HepG2 (cell line): ENCODE results near the gene DAG1. TPM values are rescaled to one million over a fixed set of nuclear protein-coding genes. Genes with fewer than 3 reads are reported as not detected.

Source experiments
- ATAC-seq: fragments of 200-7000 bp; cut with Tn5 transposase; 3 replicates; pipeline ENCODE4 v1.9.1; 2020; ENCODE audit warnings: mild to moderate bottlenecking, moderate library complexity
- BruUV-seq: library from RNA; stranded (reverse); fragments of 400-500 nt; replicated peaks from 2 replicates; lab custom pipeline; 2021; lab: Mats Ljungman, UMichigan
- CTCF ChIA-PET: fragments of 300-600 bp; formaldehyde crosslinking; extraction: SDS; loops from one replicate; lab custom pipeline; 2021; ENCODE audit warnings: low total read pairs, inconsistent platforms, low intra/inter-chr PET ratio; lab: Yijun Ruan, JAX
- POLR2A ChIA-PET: fragments of 350-600 bp; sonication (Branson Sonifier 250); formaldehyde crosslinking; loops from one replicate; lab custom pipeline; 2020; ENCODE audit warnings: antibody characterized with exemption, inconsistent platforms; lab: Yijun Ruan, JAX
- DNase-seq: peaks from one replicate; pipeline ENCODE4 v3.0.0-alpha.2; 2015; ENCODE audit warnings: low spot score
- FAIRE-seq: peaks from 3 replicates; lab custom pipeline; 2011; peaks lifted over from hg19 to GRCh38; lab: Jason Lieb, UNC
- H2AFZ ChIP-seq: one replicate; pipeline ENCODE4 v1.6.1; 2011; ENCODE audit warnings: low read length, inconsistent platforms
- H3K27ac ChIP-seq: fragments of 300-600 bp; 3 replicates; pipeline ENCODE4 v1.8.0; 2011; ENCODE audit warnings: mixed run types, mild to moderate bottlenecking, mixed read lengths, low read length, inconsistent platforms; ENCODE audit not compliant: insufficient read depth; ENCODE audit errors: extremely low read length
- H3K27me3 ChIP-seq, 2 experiments: fragments of 200-600 bp in 1 of 2; 2 replicates in 1 of 2; 3 replicates in 1 of 2; pipeline versions ENCODE4 v1.6.0 to v1.8.0; 2011; ENCODE audit warnings: low read length in 2 of 2, mild to moderate bottlenecking in 2 of 2, moderate library complexity in 2 of 2, inconsistent platforms in 1 of 2; ENCODE audit not compliant: insufficient read depth in 2 of 2, control insufficient read depth in 1 of 2
- H3K36me3 ChIP-seq, 2 experiments: fragments of 200-600 bp in 1 of 2; replicated peaks in 1 of 2; 2 replicates in 1 of 2; 3 replicates in 1 of 2; pipeline versions ENCODE4 v1.5.1 to v1.8.0; 2011; ENCODE audit warnings: low read length in 2 of 2, inconsistent platforms in 1 of 2; ENCODE audit not compliant: insufficient read depth in 2 of 2, control insufficient read depth in 1 of 2
- H3K4me1 ChIP-seq: 2 replicates; pipeline ENCODE4 v1.5.1; 2012; ENCODE audit warnings: low read length, inconsistent platforms; ENCODE audit not compliant: insufficient read depth
- H3K4me2 ChIP-seq: 2 replicates; pipeline ENCODE4 v1.6.0; 2011; ENCODE audit warnings: low read depth, low read length, inconsistent platforms
- H3K4me3 ChIP-seq, 3 experiments: fragments of 200-600 bp in 1 of 3; sonication (generic), shearing (Covaris generic) in 1 of 3; replicated peaks in 1 of 3; 2 replicates each; pipeline ENCODE4 v1.5.1; 2011 to 2016; ENCODE audit warnings: low read length in 3 of 3, inconsistent platforms in 2 of 3, low read depth in 2 of 3, mild to moderate bottlenecking in 2 of 3, control low read depth in 1 of 3, mixed read lengths in 1 of 3; ENCODE audit not compliant: insufficient read depth in 1 of 3
- H3K79me2 ChIP-seq: one replicate; pipeline ENCODE4 v1.6.1; 2011; ENCODE audit warnings: low read length, inconsistent platforms; ENCODE audit not compliant: insufficient read depth
- H3K9ac ChIP-seq: 2 replicates; pipeline ENCODE4 v1.6.0; 2011; ENCODE audit warnings: mild to moderate bottlenecking, low read depth, low read length, inconsistent platforms; ENCODE audit not compliant: insufficient read depth
- H3K9me3 ChIP-seq: 2 replicates; pipeline ENCODE4 v1.5.1; 2012; ENCODE audit warnings: mild to moderate bottlenecking, low read length
- H4K20me1 ChIP-seq: 2 replicates; pipeline ENCODE4 v1.6.0; 2011; ENCODE audit warnings: inconsistent platforms, mild to moderate bottlenecking, low read length, moderate library complexity; ENCODE audit not compliant: insufficient read depth
- GATAD2A ChIP-seq: IDR thresholded peaks from 2 replicates; pipeline ENCODE4 v1.6.1; 2016
- ISL2 ChIP-seq: sonication (generic); formaldehyde crosslinking; IDR thresholded peaks from 2 replicates; pipeline ENCODE4 v1.5.0; 2020; ENCODE audit warnings: missing genetic modification reagents
- RBM22 ChIP-seq: fragments of 200-400 bp; formaldehyde crosslinking; optimal IDR thresholded peaks from 2 replicates; pipeline ENCODE3; 2017; ENCODE audit warnings: mild to moderate bottlenecking, low read length, moderate library complexity
- SAFB2 ChIP-seq: sonication (generic); formaldehyde crosslinking; IDR thresholded peaks from 2 replicates; pipeline ENCODE4 v1.5.1; 2020; ENCODE audit warnings: missing genetic modification reagents, low read depth, mild to moderate bottlenecking, borderline replicate concordance
- SIN3B ChIP-seq: fragments of 150-350 bp; IDR thresholded peaks from 2 replicates; pipeline ENCODE4 v1.6.1; 2014; ENCODE audit warnings: low read length
- SP5 ChIP-seq: IDR thresholded peaks from 2 replicates; pipeline ENCODE4 v1.6.1; 2016; ENCODE audit warnings: low read depth, borderline replicate concordance
- ZBTB7A ChIP-seq: sonication (generic); formaldehyde crosslinking; IDR thresholded peaks from 2 replicates; pipeline ENCODE4 v1.8.0; 2022; ENCODE audit warnings: mild to moderate bottlenecking, missing genetic modification reagents
- ZBTB8A ChIP-seq: sonication (generic); formaldehyde crosslinking; IDR thresholded peaks from 2 replicates; pipeline ENCODE4 v1.4.0; 2020; ENCODE audit warnings: mild to moderate bottlenecking, low read depth, missing genetic modification reagents, borderline replicate concordance
- ZFP90 ChIP-seq: sonication (generic); formaldehyde crosslinking; IDR thresholded peaks from 2 replicates; pipeline ENCODE4 v1.8.0; 2022; ENCODE audit warnings: missing genetic modification reagents, mild to moderate bottlenecking, inconsistent platforms, borderline replicate concordance
- ZNF44 ChIP-seq: sonication (generic); formaldehyde crosslinking; IDR thresholded peaks from 2 replicates; pipeline ENCODE4 v1.5.1; 2020; ENCODE audit warnings: mild to moderate bottlenecking, missing genetic modification reagents
- WGBS: methylation state at CpG from one replicate; pipeline ENCODE4 v1.1.6; 2017; ENCODE audit warnings: low lambda C conversion rate; 5-methylcytosine and 5-hydroxymethylcytosine counted together
- in situ Hi-C: cut with HindIII; loops from 2 replicates; pipeline ENCODE4 v1.10.0; 2017; ENCODE audit warnings: low pct_unique_long_range_greater_than_20kb; ENCODE audit not compliant: extremely low pct_ligation_motif_present
- intact Hi-C: fragments of 100-400 bp; cut with micrococcal nuclease; formaldehyde crosslinking; loops from one replicate; pipeline ENCODE4 v1.10.0; 2022; ENCODE audit not compliant: unreplicated experiment
- polyA plus RNA-seq, 8 experiments: library from polyadenylated mRNA; depleted of rRNA in 3 of 8; stranded (reverse) in 7 of 8; unstranded in 1 of 8; fragments of >200 nt; fragmentation: Illumina TruSeq in 4 of 8; extraction: Trizol in 4 of 8; gene quantifications; 2 replicates each; pipeline versions ENCODE4 v1.2.1 to v1.2.3, GENCODE V29; 2011 to 2016; ENCODE audit warnings: low read depth in 4 of 8, missing spikeins in 1 of 8, mixed read lengths in 1 of 8; ENCODE audit not compliant: insufficient read depth in 1 of 8
- total RNA-seq, 5 experiments: library from RNA; depleted of rRNA; stranded (reverse); fragments of >200 nt; fragmentation: Illumina TruSeq; extraction: Trizol; gene quantifications; 2 replicates each; pipeline ENCODE4 v1.2.3, GENCODE V29; 2016; ENCODE audit warnings: low read depth in 1 of 5
- TF ChIP-seq, protein P1 (sequence below): sonication (generic); formaldehyde crosslinking; IDR thresholded peaks from one replicate; pipeline ENCODE4 v1.5.1; 2020; ENCODE audit warnings: mild to moderate bottlenecking, missing genetic modification reagents; ENCODE audit errors: not compliant biosample characterization
- TF ChIP-seq, protein P2 (sequence below): sonication (generic); formaldehyde crosslinking; IDR thresholded peaks from 2 replicates; pipeline ENCODE4 v1.9.0; 2021; ENCODE audit warnings: missing genetic modification reagents, mild to moderate bottlenecking, borderline replicate concordance

Gene DAG1
- total and polyA plus RNA-seq, 2 of the 13 experiments (the other 11 are each of a cell fraction or from before 2014, with no cell fraction given), result 47.3 to 50.4 TPM

DNA sequence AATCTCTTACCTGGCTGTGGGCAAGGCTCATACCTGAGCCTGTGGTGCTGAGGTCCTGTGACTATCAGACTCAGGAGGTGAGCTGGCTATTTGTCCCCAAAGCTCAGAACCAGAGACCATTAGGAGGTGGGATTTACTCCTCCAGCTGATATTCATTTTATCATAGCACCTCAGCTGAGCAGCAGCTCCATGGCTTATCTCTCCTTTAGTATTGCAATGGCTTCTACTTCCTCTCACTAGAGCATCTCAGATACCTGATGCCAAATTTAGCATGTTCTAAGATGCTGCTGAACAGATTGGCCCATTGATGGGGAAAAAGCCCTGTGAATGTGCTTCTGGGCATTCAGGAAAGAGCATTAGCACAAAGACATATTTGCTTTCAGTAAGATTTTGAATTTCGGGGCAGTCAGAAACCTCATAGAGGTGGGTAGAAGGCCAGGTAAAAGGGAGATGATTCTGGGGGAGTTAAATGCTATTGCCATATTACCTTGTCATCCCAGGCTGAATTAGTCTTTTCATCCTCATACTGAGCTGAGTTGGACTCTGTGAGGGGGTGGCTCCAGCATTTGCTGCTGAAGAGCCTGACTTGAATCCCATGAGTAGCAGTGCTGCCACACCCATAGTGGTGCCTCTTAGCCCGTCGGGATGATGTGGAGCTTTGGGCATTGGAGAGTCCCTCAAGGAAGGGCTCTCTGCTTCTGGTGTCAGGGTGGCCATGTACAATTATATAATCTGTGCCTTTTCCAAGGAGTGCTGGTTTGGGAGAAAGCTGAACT, 86.6 kb downstream of the DAG1 start (continued):
- no peak for TF ChIP-seq ZFP90 (CRISPR knock-in tag)
- no peak for TF ChIP-seq ZNF44 (CRISPR knock-in tag)
- TF ChIP-seq ZBTB7A (CRISPR knock-in tag), result no peak
- no peak for TF ChIP-seq SAFB2
- TF ChIP-seq ISL2 (CRISPR knock-in tag), result no peak
- no peak for TF ChIP-seq SP5 (CRISPR knock-in tag)
- TF ChIP-seq GATAD2A, result no peak
- no peak for TF ChIP-seq RBM22
- no peak for TF ChIP-seq SIN3B
- no peak for TF ChIP-seq ZBTB8A (CRISPR knock-in tag)

DNA sequence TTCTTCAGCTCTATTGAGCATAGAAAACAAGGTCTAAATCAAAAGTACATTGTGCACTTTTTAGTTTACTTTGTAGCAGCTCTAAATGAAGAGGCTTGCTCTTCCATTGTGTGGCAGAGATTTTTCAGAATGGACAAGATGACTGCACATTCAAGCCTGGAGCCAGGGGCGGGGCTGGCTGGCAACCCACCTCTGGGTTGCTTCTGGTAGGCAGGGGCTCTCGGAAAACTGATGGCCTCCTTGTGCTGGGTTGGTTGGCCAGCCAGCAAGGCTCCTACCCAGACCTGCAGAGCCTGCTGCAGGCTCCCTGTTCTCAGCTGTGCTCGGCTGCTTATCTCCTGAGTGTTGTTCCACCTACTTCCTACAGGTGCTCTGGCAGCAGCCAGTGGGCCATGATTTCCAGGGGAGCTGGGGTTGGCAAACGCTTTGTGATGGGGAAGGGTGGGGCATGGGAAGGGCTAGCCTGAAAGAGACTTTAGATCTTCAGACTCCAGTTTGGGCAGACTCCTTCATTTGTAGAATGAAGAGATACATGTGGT, 93.0 kb downstream of the DAG1 start:
- ATAC-seq, result peak; percentile 90
- Histone ChIP-seq H4K20me1 (no peaks in the 10 kb centered on the region), H3K79me2 (no peaks in the 10 kb centered on the region), H3K9me3 (no peaks in the 10 kb centered on the region), H3K4me3 (no peak overlapping the region), H3K4me2 (no peak overlapping the region), H2AFZ (no peak overlapping the region), H3K9ac (no peak overlapping the region), H3K27me3 (no peaks in the 10 kb centered on the region), H3K27ac (no peak overlapping the region), H3K4me1 (peaks cover 11% of the 10 kb centered on the region; the same call in 1 of the 2 replicates), H3K36me3 (no peaks in the 10 kb centered on the region)
- intact Hi-C loops (no loop called here), in situ Hi-C loops (loop anchor here (10.0 kb wide), 1 partner anchor 112 kb away; the partner anchor contains the start of gene APEH)
- no TSS peak for BruUV-seq
- TF ChIP-seq, protein P1, sequence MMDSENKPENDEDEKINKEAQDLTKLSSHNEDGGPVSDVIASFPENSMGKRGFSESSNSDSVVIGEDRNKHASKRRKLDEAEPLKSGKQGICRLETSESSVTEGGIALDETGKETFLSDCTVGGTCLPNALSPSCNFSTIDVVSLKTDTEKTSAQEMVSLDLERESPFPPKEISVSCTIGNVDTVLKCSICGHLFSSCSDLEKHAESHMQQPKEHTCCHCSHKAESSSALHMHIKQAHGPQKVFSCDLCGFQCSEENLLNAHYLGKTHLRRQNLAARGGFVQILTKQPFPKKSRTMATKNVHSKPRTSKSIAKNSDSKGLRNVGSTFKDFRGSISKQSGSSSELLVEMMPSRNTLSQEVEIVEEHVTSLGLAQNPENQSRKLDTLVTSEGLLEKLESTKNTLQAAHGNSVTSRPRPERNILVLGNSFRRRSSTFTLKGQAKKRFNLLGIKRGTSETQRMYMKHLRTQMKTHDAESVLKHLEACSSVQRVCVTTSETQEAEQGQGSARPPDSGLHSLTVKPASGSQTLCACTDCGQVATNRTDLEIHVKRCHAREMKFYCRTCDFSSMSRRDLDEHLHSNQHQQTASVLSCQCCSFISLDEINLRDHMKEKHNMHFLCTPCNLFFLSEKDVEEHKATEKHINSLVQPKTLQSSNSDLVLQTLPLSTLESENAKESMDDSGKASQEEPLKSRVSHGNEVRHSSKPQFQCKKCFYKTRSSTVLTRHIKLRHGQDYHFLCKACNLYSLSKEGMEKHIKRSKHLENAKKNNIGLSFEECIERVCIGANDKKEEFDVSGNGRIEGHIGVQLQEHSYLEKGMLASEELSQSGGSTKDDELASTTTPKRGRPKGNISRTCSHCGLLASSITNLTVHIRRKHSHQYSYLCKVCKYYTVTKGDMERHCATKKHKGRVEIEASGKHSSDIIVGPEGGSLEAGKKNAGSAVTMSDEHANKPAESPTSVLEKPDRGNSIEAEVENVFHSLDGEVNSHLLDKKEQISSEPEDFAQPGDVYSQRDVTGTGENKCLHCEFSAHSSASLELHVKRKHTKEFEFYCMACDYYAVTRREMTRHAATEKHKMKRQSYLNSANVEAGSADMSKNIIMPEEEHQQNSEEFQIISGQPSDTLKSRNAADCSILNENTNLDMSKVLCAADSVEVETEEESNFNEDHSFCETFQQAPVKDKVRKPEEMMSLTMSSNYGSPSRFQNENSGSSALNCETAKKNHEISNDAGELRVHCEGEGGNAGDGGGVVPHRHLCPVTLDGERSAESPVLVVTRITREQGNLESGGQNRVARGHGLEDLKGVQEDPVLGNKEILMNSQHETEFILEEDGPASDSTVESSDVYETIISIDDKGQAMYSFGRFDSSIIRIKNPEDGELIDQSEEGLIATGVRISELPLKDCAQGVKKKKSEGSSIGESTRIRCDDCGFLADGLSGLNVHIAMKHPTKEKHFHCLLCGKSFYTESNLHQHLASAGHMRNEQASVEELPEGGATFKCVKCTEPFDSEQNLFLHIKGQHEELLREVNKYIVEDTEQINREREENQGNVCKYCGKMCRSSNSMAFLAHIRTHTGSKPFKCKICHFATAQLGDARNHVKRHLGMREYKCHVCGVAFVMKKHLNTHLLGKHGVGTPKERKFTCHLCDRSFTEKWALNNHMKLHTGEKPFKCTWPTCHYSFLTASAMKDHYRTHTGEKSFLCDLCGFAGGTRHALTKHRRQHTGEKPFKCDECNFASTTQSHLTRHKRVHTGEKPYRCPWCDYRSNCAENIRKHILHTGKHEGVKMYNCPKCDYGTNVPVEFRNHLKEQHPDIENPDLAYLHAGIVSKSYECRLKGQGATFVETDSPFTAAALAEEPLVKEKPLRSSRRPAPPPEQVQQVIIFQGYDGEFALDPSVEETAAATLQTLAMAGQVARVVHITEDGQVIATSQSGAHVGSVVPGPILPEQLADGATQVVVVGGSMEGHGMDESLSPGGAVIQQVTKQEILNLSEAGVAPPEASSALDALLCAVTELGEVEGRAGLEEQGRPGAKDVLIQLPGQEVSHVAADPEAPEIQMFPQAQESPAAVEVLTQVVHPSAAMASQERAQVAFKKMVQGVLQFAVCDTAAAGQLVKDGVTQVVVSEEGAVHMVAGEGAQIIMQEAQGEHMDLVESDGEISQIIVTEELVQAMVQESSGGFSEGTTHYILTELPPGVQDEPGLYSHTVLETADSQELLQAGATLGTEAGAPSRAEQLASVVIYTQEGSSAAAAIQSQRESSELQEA (CRISPR knock-in tag), result no peak
- TF ChIP-seq, protein P2, sequence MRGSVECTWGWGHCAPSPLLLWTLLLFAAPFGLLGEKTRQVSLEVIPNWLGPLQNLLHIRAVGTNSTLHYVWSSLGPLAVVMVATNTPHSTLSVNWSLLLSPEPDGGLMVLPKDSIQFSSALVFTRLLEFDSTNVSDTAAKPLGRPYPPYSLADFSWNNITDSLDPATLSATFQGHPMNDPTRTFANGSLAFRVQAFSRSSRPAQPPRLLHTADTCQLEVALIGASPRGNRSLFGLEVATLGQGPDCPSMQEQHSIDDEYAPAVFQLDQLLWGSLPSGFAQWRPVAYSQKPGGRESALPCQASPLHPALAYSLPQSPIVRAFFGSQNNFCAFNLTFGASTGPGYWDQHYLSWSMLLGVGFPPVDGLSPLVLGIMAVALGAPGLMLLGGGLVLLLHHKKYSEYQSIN (CRISPR knock-in tag), result no peak
- FAIRE-seq, result no peak
- POLR2A ChIA-PET, result interaction anchor here (0.9 to 1.2 kb wide), 2 partner anchors 23 to 102 kb away, joined by 3 read pairs; no protein-coding TSS in a partner anchor
- no peak for DNase-seq
- CTCF ChIA-PET, result no interaction called here
- WGBS, result 59% methylated on average over 3 of the region's 4 CpGs
